MM.1S (cell line): Measurements from ENCODE around the gene CACFD1.

Experiments
- CTCF ChIP-seq: fragments of 300-600 bp; sonication (generic); IDR thresholded peaks from 2 replicates; pipeline ENCODE4 v1.5.1; 2016; ENCODE audit warnings: antibody characterized with exemption, low read length, mixed read lengths
- EZH2 ChIP-seq: fragments of 300-600 bp; sonication (generic); optimal IDR thresholded peaks from 2 replicates; pipeline ENCODE3; 2017; ENCODE audit warnings: low read depth, mild to moderate bottlenecking, antibody characterized with exemption, low read length, mixed read lengths

- TF ChIP-seq CTCF (no peak), EZH2 (no peak)
These were observed 18.2 kb upstream of the CACFD1 start for GRCh38 chr9:133441571-133441970.
